HG02571 (cell line): Measurements from ENCODE around the gene CREB1.
"Not testable (repeated sequence)": the region's sequence is repeated elsewhere in the genome, so short reads cannot be mapped to it uniquely, and the experiment has no call there.

Experiments used
- ATAC-seq: cut with Tn5 transposase; IDR thresholded peaks from one replicate; pipeline ENCODE4 v1.9.1; 2021; ENCODE audit warnings: mild to moderate bottlenecking, moderate library complexity; ENCODE audit not compliant: unreplicated experiment

CREB1 gene

GRCh38 chr2:207606829-207607228, 77.1 kb downstream of the CREB1 start:
- no peak for ATAC-seq

DNA sequence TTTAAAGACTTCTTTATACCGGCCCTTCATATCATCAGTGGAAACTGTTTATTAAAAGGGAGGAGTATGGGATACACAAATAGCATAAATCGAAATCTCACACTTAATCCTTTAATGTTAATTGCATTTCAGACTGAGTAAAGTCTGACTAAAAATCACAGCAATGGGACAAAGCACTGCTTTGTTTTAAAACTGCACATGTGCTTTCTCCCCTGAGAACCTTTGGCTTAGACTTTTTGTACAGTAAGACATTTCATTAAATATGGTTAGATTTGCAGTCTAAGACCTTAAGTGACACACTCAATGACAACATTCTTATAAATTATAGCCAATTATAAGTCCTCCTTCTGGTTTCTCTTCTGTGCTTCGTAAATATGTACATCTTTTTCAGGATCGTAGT, 83.0 kb downstream of the CREB1 start:
- ATAC-seq: no peak

- no peak for ATAC-seq
Measured at GRCh38 chr2:207614824-207615223, 85.1 kb downstream of the CREB1 start.

GRCh38 chr2:207616185-207616584, 86.4 kb downstream of the CREB1 start:
- no peak for ATAC-seq

GRCh38 chr2:207617011-207617671, 87.4 kb downstream of the CREB1 start:
- no peak for ATAC-seq

- ATAC-seq: peak; percentile 36
Measured at GRCh38 chr2:207619764-207620203, 90.0 kb downstream of the CREB1 start.

- ATAC-seq: no peak
Measured at GRCh38 chr2:207621501-207622039, 91.8 kb downstream of the CREB1 start.

DNA sequence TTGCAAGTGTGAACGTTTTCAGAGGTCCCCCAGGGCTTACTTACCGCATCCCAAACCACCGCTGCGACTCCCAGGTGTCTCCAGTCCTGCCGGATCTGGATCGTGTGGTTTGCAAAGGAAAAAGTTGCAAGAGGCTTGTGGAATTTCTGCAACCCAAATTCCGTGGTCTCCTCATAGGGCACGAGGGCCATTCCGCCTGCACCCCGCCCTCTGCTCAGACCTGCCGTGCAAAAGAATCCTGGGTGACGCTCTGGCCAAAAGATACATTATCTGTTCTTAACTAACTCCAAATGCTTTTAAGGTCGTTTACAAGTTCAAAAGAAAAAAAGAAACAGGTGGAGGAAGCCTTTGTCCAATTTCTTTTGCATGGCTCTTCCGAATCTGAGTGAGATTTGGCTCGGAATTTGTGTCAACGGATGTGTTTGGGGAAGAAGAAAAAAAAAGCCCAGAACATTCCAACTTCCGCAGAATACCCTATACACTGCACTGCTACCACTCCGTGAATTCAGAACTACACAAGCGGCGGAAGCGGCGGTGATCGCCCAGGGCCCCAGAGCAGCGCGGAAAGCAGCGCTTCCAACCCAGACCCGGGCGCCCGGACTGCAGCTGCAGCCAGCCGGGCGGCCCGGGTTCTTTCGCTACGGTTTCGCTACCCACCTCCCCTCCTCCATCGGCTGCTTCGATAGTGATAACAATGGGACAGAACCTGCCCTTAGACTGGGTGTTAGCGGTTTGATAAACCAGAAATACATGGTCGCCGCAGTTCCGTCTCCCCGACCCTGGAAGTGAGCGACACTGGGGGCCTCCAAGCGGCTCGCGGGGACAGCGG, 94.6 kb downstream of the CREB1 start:
- ATAC-seq: peak; percentile 36

DNA sequence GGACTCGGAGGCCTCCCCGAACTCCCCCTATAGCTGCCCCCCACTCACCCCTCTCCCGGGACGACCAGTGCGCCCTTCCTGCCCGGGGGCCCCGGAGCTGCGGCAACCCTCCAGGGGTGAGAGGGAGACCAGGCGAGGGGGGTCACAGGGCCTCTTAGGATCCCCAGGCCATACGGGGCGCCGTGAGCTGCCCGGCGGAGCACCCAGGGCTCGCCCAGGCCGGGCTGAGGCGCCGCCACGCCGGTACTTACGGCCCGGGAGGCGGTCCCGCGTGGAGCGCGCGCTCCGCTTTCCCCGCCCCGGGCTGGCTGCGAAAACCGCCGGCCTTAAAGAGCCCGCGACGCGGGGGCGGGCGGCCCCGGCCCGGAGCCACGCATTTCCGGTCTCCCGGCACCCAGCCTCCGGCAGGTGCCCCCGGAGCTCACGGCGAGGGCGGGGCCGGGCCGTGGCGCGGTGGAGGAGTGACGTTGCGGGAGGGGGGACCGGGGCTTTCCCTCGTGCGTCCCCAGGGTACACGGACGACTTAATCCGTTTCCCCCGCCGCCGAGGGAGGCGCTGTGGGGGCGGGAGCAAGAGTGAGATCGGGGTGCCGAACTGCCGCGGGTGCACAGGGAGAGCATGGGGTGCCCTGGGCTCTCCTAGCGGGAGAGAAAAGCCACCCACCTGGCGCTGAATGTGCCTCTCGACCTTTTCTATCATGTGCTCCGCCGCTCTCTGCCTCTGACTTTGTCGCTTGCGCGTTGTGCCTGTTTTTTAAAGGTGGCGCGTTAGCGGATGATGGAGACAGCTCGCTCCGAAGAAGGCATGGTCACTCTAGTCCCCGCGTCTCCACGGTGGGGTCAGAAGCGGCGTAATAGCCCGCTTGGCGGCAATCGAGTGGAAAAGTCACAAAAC, 95.5 kb downstream of the CREB1 start, which contains the start of gene METTL21A:
TSS of gene METTL21A (minus strand) at position 381 of the 894 bp plus-strand sequence. CDS start 1,019 bp downstream, outside the sequence.
- ATAC-seq: peak; percentile 59

GRCh38 chr2:207629553-207629952, 99.8 kb downstream of the CREB1 start:
- ATAC-seq: no peak

DNA sequence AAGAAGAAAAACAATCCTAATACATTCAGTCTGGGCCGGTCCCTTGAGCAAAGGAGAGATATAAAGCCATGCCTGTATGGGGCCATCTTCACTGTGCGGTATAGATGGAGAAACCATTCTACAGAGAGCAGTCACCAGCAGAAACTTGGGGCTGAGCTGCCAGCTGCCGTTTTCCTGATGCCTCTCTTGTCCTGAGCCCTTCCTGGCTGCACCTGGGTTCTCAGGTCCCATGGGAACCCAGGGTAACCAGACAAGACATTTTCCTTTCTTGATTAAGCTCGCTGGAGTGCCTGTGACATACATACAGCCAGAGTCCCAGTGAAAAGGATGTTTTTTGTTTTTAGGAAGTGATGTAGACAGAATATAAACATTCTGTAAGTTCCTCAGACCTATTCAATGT, 100.7 kb downstream of the CREB1 start:
- no peak for ATAC-seq

- no peak for ATAC-seq
Measured at GRCh38 chr2:207632575-207633493, 103.1 kb downstream of the CREB1 start.

GRCh38 chr2:207633686-207634085, 103.9 kb downstream of the CREB1 start:
- ATAC-seq: no peak

- ATAC-seq: no peak
Measured at GRCh38 chr2:207635468-207636200, 105.9 kb downstream of the CREB1 start.

DNA sequence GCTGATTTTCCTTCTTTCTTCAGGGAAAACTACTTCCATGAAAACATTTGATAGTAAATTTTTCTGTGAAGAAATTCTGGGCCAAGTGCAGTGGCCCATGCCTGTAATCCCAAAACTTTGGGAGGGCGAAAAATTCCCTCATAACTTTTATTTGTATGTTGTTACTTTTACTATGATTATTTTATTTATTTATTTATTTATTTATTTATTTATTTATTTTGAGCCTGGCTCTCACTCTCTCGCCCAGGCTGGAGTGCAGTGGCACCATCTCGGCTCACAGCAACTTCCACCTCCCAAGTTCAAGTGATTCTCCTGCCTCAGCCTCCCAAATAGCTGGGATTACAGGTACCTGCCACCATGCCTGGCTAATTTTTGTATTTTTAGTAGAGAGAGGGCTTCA, 109.5 kb downstream of the CREB1 start:
- not testable (repeated sequence) for ATAC-seq

- ATAC-seq: no peak
Measured at GRCh38 chr2:207640160-207640559, 110.4 kb downstream of the CREB1 start.

DNA sequence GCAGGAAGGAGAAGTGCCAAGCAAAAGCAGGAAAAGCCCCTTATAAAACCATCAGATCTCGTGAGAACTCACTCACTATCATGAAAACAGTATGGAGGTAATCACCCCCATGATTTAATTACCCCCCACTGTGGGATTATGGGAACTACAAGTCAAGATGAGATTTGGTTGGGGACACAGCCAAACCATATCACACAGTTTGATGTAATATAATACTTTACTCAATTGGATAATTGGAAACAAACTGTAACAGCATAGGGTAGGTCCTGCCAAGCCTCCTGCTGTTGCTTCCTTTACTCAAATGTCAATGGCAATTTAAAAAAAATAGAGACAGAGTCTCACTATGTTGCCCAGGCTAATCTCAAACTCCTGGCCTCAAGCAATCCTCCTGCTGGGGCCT, 110.9 kb downstream of the CREB1 start:
- no peak for ATAC-seq

- no peak for ATAC-seq
Measured at GRCh38 chr2:207643892-207644291, 114.1 kb downstream of the CREB1 start.

GRCh38 chr2:207646582-207646981, 116.8 kb downstream of the CREB1 start:
- ATAC-seq: not testable (repeated sequence)
